ENCODE measurements around the gene IQSEC1.

IQSEC1 gene

DNA sequence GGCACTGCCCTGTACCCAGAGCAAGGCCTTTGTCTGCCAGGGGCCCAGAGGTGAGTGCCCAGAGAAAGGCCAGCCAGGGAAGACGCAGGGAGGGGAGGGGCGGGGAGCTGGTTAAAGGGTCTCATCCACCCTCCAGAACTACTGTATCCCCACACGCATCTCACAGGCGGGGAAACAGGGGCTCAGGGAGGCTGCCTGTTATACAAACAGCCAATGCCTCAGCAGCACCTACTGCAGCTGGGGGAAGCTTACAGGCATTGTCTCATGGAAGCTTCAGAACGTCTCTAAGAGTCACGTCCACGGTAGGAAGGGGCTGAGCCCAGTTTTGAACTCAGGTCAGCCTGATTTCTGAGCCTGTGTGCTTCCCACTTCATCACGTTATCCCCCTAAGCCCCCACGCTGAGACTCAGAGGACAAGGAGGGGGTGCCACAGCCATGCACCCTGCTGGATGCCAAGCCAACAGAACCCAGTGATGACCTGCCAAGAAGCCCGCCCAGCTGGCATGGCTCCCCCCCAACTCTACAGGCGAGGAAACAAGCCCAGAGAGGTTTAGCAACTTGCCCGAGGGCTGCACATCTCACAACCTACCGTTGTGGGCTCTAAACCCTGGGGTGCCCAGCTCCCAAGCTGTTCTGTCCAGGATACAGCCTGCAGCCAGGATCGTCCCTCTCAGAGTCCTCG is 54.5 kb downstream of the IQSEC1 start:
- WGBS, 2 experiments (ENCODE audit: insufficient coverage in 2 of 2), result 55 to 58% methylated on average over 8 to 12 of the region's 15 CpGs
- H3K27ac ChIP-seq (ENCODE audit: low read depth, low read length, severe bottlenecking), result no peak overlapping the region
- no peak overlapping the region for H3K4me3 ChIP-seq (ENCODE audit: extremely low read depth, insufficient read depth, low read length, poor library complexity, severe bottlenecking)
- no peaks in the 10 kb centered on the region for H3K36me3 ChIP-seq (ENCODE audit: control insufficient read depth, insufficient read depth, low read length)
- H3K4me1 ChIP-seq (ENCODE audit: control insufficient read depth, insufficient read depth, low read length, poor library complexity, severe bottlenecking), result peaks cover 59% of the 10 kb centered on the region
- H3K9me3 ChIP-seq (ENCODE audit: control insufficient read depth, low read length), result no peaks in the 10 kb centered on the region

DNA sequence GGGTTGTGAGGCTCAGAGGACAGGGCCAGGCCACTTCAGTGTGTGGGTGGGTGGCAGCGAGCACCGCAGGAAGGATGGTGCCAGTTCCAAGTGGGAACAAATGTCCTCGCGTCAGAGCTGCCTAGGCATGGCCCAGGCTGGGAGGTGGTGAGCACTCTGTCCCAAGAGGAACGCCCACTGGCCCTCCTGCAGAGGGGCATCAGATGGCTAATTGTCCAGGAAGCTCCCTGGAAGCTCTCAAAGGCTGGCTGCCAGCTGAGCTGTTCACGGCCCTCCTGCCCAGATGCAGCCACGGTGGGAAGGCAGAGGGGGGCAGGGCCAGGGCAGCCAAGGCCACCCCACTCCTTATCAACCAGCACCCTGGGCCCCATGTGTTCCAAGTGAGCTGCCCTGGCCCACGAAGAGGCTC is 55.2 kb downstream of the IQSEC1 start:
- Histone ChIP-seq H3K4me1 (ENCODE audit: control insufficient read depth, insufficient read depth, low read length, poor library complexity, severe bottlenecking) (peaks cover 57% of the 10 kb centered on the region), H3K36me3 (ENCODE audit: control insufficient read depth, insufficient read depth, low read length) (no peaks in the 10 kb centered on the region), H3K4me3 (ENCODE audit: extremely low read depth, insufficient read depth, low read length, poor library complexity, severe bottlenecking) (no peak overlapping the region), H3K27ac (ENCODE audit: low read depth, low read length, severe bottlenecking) (no peak overlapping the region), H3K9me3 (ENCODE audit: control insufficient read depth, low read length) (no peaks in the 10 kb centered on the region)
- WGBS, 2 experiments (ENCODE audit: insufficient coverage in 2 of 2), result 42 to 49% methylated on average over 7 of the region's 8 CpGs

DNA sequence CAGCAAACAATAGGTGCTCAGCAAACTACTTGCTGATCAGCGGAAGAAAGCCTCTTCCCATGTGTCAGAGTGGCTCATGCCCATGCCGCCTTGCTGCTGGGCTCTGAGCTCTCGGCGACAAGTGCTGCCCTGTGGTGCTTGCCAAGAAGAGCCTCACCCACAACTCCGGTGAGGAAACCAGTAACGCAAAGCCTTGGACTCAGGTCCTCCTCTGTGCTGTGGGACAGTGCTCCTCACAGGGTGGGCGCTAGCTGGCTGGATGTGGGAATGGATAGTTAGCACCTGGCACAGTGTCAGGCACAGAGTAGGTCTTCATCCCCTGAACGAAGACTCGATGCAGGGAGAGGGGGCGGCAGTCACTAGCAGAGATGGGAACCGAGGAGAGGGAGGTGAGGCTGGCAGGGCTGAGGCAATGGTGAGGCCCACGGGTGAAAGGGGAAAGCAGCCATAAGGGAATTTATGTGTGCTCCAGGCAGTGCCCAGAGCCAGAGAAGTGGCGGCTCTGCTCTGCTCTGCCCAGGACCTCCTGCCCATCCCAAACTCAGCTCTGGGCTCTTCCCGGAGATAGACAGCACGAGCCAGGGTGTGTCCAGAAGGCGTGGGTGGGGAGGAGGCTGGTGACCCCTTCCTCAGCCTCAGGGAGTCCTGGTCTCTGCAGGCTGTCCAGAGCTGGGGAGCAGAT is 55.7 kb downstream of the IQSEC1 start:
- H3K9me3 ChIP-seq (ENCODE audit: control insufficient read depth, low read length), result no peaks in the 10 kb centered on the region
- no peak overlapping the region for H3K27ac ChIP-seq (ENCODE audit: low read depth, low read length, severe bottlenecking)
- H3K36me3 ChIP-seq (ENCODE audit: control insufficient read depth, insufficient read depth, low read length), result no peaks in the 10 kb centered on the region
- peaks cover 52% of the 10 kb centered on the region for H3K4me1 ChIP-seq (ENCODE audit: control insufficient read depth, insufficient read depth, low read length, poor library complexity, severe bottlenecking)
- WGBS, 2 experiments (ENCODE audit: insufficient coverage in 2 of 2), result 91 to 98% methylated on average over 13 to 14 of the region's 16 CpGs
- no peak overlapping the region for H3K4me3 ChIP-seq (ENCODE audit: extremely low read depth, insufficient read depth, low read length, poor library complexity, severe bottlenecking)

DNA sequence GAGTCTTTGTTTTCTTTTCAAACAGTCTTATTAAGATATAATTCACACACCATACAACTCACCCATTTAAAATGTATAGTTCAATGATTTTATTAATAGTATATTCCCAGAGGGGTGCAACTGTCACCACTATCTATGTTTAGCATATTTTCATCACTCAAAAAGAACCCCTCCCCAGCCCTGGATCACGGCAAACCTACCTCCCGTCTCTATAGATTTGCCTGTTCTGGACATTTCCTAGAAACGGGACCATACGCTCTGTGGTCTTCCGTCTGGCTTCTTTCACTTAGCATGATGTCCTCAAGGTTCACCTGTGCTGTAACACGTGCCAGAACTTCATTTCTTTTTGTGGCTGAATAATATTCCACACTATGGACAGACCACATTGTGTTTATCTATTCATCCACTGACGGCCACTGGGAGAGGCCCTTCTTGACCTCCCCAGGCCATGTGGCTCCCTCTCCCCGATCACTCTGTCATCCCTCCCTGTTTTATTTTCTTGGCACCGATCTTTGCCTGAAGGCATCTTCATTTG is 56.4 kb downstream of the IQSEC1 start:
- Histone ChIP-seq H3K4me3 (ENCODE audit: extremely low read depth, insufficient read depth, low read length, poor library complexity, severe bottlenecking) (no peak overlapping the region), H3K4me1 (ENCODE audit: control insufficient read depth, insufficient read depth, low read length, poor library complexity, severe bottlenecking) (peaks cover 46% of the 10 kb centered on the region), H3K9me3 (ENCODE audit: control insufficient read depth, low read length) (no peaks in the 10 kb centered on the region), H3K36me3 (ENCODE audit: control insufficient read depth, insufficient read depth, low read length) (no peaks in the 10 kb centered on the region), H3K27ac (ENCODE audit: low read depth, low read length, severe bottlenecking) (no peak overlapping the region)
- WGBS, 2 experiments (ENCODE audit: insufficient coverage in 2 of 2), result 89 to 93% methylated on average over 8 to 9 of the region's 9 CpGs

DNA sequence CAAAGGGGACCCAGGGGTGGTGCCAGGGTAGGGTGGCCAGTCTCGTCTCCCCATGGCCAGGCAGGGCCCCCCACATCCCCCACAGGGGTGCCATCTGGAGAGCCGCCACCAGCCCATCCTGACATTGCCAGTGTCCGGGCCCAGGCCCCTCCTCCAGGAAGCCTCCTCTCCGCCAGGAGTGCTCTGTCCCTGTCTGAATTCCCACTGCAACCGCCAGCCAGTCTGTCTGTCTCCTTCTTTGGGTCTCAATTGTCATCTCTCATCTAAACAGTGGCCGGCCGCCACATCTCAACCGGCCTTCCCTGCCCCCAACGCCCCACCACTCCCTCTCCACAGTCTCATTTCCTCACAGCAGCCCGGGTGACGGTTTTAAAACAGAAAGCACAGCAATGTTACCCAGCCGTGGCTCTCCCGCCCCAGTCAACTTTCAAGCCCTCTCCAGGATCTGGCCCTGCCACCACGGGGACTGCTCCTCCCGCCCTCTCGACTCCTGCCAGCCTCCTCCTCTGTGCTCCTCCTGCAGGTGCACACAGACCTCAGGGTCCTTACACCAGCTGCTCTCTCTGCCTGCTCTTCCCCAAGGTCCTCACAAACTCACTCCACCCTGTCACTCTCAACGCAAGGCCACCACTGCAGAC is 57.0 kb downstream of the IQSEC1 start:
- 51 to 59% methylated on average over 16 to 17 of the region's 17 CpGs for WGBS, 2 experiments (ENCODE audit: insufficient coverage in 2 of 2)
- H3K27ac ChIP-seq (ENCODE audit: low read depth, low read length, severe bottlenecking), result peak overlapping the region; percentile 6
- H3K4me1 ChIP-seq (ENCODE audit: control insufficient read depth, insufficient read depth, low read length, poor library complexity, severe bottlenecking), result peaks cover 42% of the 10 kb centered on the region
- no peaks in the 10 kb centered on the region for H3K36me3 ChIP-seq (ENCODE audit: control insufficient read depth, insufficient read depth, low read length)
- H3K9me3 ChIP-seq (ENCODE audit: control insufficient read depth, low read length), result no peaks in the 10 kb centered on the region
- H3K4me3 ChIP-seq (ENCODE audit: extremely low read depth, insufficient read depth, low read length, poor library complexity, severe bottlenecking), result no peak overlapping the region

DNA sequence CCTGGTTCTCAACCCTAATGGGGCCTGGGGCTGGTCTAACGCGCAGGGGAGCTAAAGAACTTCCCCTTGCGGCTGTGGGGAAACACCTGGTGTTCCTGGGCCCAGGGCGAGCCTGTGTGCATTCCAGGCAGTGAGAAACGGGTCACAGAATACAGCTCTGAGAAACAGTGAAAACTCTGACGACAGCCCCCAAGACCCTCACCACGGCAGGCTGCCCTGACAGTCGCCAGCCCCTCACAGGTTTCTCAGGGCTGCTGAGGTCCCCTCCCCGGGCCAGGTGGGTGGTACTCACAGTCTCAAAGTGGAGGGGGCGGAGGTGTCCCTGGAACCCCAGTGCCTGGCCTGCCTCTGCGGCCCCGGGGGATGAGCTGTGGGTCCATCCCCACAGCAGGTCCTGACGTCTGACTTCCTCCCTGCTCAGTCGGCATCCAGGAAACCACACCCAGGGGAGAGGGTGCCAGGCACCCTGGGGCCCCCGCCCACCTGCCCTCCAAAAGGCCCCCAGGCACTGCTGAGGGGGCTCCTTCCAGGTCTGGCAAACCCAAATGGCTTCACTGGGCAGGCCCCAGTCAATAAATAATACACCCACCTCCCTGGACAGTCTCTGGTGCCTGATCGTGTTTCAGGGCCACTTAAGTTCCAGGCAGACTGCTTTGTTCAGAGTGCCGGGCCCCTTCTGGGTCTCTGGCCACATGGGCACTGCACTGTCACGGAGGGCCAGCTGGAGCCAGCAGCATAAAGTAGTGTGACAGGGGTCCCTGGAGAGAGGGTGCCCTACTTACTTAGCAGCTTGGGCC is 57.7 kb downstream of the IQSEC1 start:
- H3K27ac ChIP-seq (ENCODE audit: low read depth, low read length, severe bottlenecking), result no peak overlapping the region

DNA sequence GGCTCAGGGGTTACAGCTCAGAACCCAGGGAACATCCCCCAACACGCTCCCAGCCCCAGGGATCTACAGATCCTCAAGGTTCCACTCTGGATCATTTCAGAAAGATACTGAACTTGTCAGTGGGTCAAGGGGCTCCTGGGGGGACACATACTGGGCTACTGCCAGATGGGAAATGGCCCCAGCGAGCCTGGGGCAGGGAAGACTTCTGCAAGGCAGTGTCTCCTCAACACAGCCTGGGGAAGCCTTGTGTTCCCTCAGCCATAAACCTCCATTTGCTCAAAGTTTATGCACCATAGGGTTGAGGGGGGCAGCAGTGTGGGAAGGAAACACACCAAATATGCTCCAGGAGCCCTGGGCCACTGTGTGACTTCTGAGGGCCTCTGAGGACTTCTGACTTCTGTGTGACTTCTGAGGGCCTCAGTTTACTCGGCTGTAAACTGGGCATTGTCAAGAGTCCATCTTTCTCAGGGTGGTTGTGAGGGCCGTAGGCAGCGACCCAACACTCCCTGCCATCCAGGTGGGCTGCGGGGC is 58.4 kb downstream of the IQSEC1 start:
- Histone ChIP-seq H3K36me3 (ENCODE audit: control insufficient read depth, insufficient read depth, low read length) (no peaks in the 10 kb centered on the region), H3K27ac (ENCODE audit: low read depth, low read length, severe bottlenecking) (no peak overlapping the region), H3K9me3 (ENCODE audit: control insufficient read depth, low read length) (no peaks in the 10 kb centered on the region), H3K4me1 (ENCODE audit: control insufficient read depth, insufficient read depth, low read length, poor library complexity, severe bottlenecking) (peaks cover 33% of the 10 kb centered on the region), H3K4me3 (ENCODE audit: extremely low read depth, insufficient read depth, low read length, poor library complexity, severe bottlenecking) (no peak overlapping the region)
- 93 to 100% methylated on average over 5 of the region's 6 CpGs for WGBS, 2 experiments (ENCODE audit: insufficient coverage in 2 of 2)

More for the DNA sequence above, 57.7 kb downstream of the IQSEC1 start:
- Histone ChIP-seq H3K36me3 (ENCODE audit: control insufficient read depth, insufficient read depth, low read length) (no peaks in the 10 kb centered on the region), H3K4me3 (ENCODE audit: extremely low read depth, insufficient read depth, low read length, poor library complexity, severe bottlenecking) (no peak overlapping the region), H3K4me1 (ENCODE audit: control insufficient read depth, insufficient read depth, low read length, poor library complexity, severe bottlenecking) (peaks cover 40% of the 10 kb centered on the region), H3K9me3 (ENCODE audit: control insufficient read depth, low read length) (no peaks in the 10 kb centered on the region)
- 81 to 89% methylated on average over 14 to 15 of the region's 18 CpGs for WGBS, 2 experiments (ENCODE audit: insufficient coverage in 2 of 2)

DNA sequence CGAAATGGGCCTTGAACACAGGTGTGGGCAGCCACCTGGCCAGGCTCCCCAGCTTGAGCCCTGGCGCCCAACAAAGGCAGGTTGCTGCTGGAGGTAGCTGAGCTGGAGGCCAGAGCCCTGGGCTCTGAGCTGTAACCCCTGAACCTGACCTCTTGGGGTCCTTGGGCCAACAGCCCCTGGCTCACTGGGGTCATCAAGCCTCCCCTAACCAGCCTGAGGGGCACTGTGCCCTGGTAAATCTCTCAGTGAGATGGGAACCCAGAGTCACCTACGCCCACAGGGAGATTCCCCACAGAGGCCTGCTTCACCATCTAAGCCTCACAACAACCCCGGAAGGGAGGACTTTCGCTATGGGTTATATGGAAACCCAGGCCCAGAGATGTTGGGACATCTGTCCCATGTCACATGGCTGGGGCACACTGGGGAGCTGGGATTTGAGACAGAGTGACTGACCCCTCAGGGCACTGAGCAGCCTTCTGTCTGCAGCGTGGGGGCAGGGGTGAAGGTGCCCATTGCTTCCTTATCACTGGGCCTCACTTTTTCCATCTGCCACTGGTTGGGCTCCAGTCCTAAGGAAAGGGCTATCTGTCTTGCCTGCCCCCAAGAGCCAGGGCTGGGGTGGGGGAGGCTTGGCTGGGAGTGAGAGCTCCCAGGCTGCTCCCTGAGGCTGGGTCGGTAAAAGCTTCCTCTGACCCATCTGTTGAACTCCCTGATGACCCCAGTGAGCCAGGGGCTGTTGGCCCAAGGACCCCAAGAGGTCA is 59.1 kb downstream of the IQSEC1 start:
- no peaks in the 10 kb centered on the region for H3K36me3 ChIP-seq (ENCODE audit: control insufficient read depth, insufficient read depth, low read length)
- peaks cover 27% of the 10 kb centered on the region for H3K4me1 ChIP-seq (ENCODE audit: control insufficient read depth, insufficient read depth, low read length, poor library complexity, severe bottlenecking)
- H3K9me3 ChIP-seq (ENCODE audit: control insufficient read depth, low read length), result no peaks in the 10 kb centered on the region
- WGBS, 2 experiments (ENCODE audit: insufficient coverage in 2 of 2), result 86 to 95% methylated on average over 5 to 6 of the region's 7 CpGs
- H3K27ac ChIP-seq (ENCODE audit: low read depth, low read length, severe bottlenecking), result no peak overlapping the region
- no peak overlapping the region for H3K4me3 ChIP-seq (ENCODE audit: extremely low read depth, insufficient read depth, low read length, poor library complexity, severe bottlenecking)

DNA sequence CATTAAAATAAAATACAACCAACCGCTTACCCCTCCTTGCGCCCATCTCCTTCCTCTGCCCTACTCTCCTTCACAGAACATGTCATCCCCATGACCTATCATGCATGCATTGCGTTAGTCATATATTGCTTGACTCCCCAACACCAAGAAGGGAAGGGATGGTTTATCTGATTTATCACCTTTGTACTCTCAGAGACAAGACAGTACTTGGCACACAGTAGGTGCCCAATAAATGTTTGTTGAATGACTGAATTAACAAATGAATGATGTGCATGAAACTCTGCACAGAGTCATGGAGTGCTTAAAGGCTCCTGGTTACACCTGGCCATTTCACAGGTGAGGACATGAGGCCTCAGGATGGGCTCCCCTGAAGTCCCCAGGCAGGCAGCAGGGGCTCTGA is 59.7 kb downstream of the IQSEC1 start:
- WGBS, 2 experiments (ENCODE audit: insufficient coverage in 2 of 2), result 90% methylated on average over 2 of the region's 3 CpGs

More for the DNA sequence above, 59.7 kb downstream of the IQSEC1 start:
- no peaks in the 10 kb centered on the region for H3K36me3 ChIP-seq (ENCODE audit: control insufficient read depth, insufficient read depth, low read length)
- no peak overlapping the region for H3K27ac ChIP-seq (ENCODE audit: low read depth, low read length, severe bottlenecking)
- no peak overlapping the region for H3K4me3 ChIP-seq (ENCODE audit: extremely low read depth, insufficient read depth, low read length, poor library complexity, severe bottlenecking)
- H3K9me3 ChIP-seq (ENCODE audit: control insufficient read depth, low read length), result no peaks in the 10 kb centered on the region
- peaks cover 21% of the 10 kb centered on the region for H3K4me1 ChIP-seq (ENCODE audit: control insufficient read depth, insufficient read depth, low read length, poor library complexity, severe bottlenecking)
